HepG2 (cell line): ENCODE data around the gene RAB43. TPM values are rescaled to one million over a fixed set of nuclear protein-coding genes. Genes with fewer than 3 reads are reported as not detected.

Experiments used
- ARNTL ChIP-seq: sonication (generic); formaldehyde crosslinking; IDR thresholded peaks from 2 replicates; pipeline ENCODE4 v1.4.0; 2020; ENCODE audit warnings: mild to moderate bottlenecking, missing genetic modification reagents
- ATF7-NPFF ChIP-seq: sonication (generic); formaldehyde crosslinking; IDR thresholded peaks from 2 replicates; pipeline ENCODE4 v1.8.1; 2023; ENCODE audit warnings: mild to moderate bottlenecking, low read depth, missing genetic modification reagents, moderate library complexity
- EP300 ChIP-seq, 3 experiments: sonication (generic) in 1 of 3; formaldehyde crosslinking in 1 of 3; IDR thresholded peaks; 2 replicates each; pipeline versions ENCODE4 v1.5.1 to v1.6.1; 2011 to 2020; ENCODE audit warnings: low read depth in 2 of 3, low read length in 2 of 3, borderline replicate concordance in 1 of 3, improper control_type of control experiment in 1 of 3, mild to moderate bottlenecking in 1 of 3, missing genetic modification reagents in 1 of 3, moderate library complexity in 1 of 3
- FOXA1 ChIP-seq, 2 experiments: fragments of 450-650 bp in 1 of 2; sonication (generic) in 1 of 2; formaldehyde crosslinking in 1 of 2; IDR thresholded peaks; 2 replicates each; pipeline versions ENCODE4 v1.4.0 to v1.6.1; 2016 to 2020; ENCODE audit warnings: missing genetic modification reagents in 1 of 2
- FOXO1 ChIP-seq: sonication (generic); formaldehyde crosslinking; IDR thresholded peaks from 2 replicates; pipeline ENCODE4 v1.4.0; 2020; ENCODE audit warnings: missing genetic modification reagents
- HDAC1 ChIP-seq: sonication (generic); formaldehyde crosslinking; IDR thresholded peaks from 2 replicates; pipeline ENCODE4 v1.5.1; 2020; ENCODE audit warnings: mild to moderate bottlenecking, missing genetic modification reagents
- HDAC2 ChIP-seq: sonication (generic); formaldehyde crosslinking; IDR thresholded peaks from 2 replicates; pipeline ENCODE4 v1.4.0; 2020; ENCODE audit warnings: missing genetic modification reagents
- HIVEP1 ChIP-seq: sonication (generic); formaldehyde crosslinking; IDR thresholded peaks from 2 replicates; pipeline ENCODE4 v1.4.0; 2020; ENCODE audit warnings: mild to moderate bottlenecking, missing genetic modification reagents
- IRF2 ChIP-seq: IDR thresholded peaks from 2 replicates; pipeline ENCODE4 v1.6.1; 2018; ENCODE audit warnings: missing genetic modification reagents, missing compliant biosample characterization
- MED8 ChIP-seq: sonication (generic); formaldehyde crosslinking; IDR thresholded peaks from 2 replicates; pipeline ENCODE4 v1.8.1; 2023; ENCODE audit warnings: mild to moderate bottlenecking, missing genetic modification reagents; ENCODE audit not compliant: insufficient replicate concordance
- MXI1 ChIP-seq: IDR thresholded peaks from 3 replicates; pipeline ENCODE4 v1.6.1; 2012; ENCODE audit warnings: low read depth, low read length, inconsistent platforms, borderline replicate concordance
- NR2F2 ChIP-seq: IDR thresholded peaks from 2 replicates; pipeline ENCODE4 v1.6.1; 2012; ENCODE audit warnings: low read depth, inconsistent platforms, borderline replicate concordance
- NR2F6 ChIP-seq, 2 experiments: IDR thresholded peaks; 2 replicates each; pipeline ENCODE4 v1.6.1; 2016; ENCODE audit warnings: antibody characterized with exemption in 1 of 2, mild to moderate bottlenecking in 1 of 2
- ONECUT2 ChIP-seq: sonication (generic); formaldehyde crosslinking; IDR thresholded peaks from 2 replicates; pipeline ENCODE4 v1.4.0; 2020; ENCODE audit warnings: missing genetic modification reagents
- PHF20 ChIP-seq: sonication (generic); formaldehyde crosslinking; IDR thresholded peaks from 2 replicates; pipeline ENCODE4 v1.5.0; 2020; ENCODE audit warnings: mild to moderate bottlenecking, missing genetic modification reagents
- PHF5A ChIP-seq: IDR thresholded peaks from one replicate; pipeline ENCODE4 v1.6.1; 2018; ENCODE audit warnings: low read depth, missing genetic modification reagents; ENCODE audit not compliant: unreplicated experiment
- SRY ChIP-seq: sonication (generic); formaldehyde crosslinking; IDR thresholded peaks from 2 replicates; pipeline ENCODE4 v1.8.0; 2022; ENCODE audit warnings: mild to moderate bottlenecking, missing genetic modification reagents
- TOPORS ChIP-seq: sonication (generic); formaldehyde crosslinking; IDR thresholded peaks from 2 replicates; pipeline ENCODE4 v1.8.0; 2023; ENCODE audit warnings: mild to moderate bottlenecking, missing genetic modification reagents
- ZBTB8A ChIP-seq: sonication (generic); formaldehyde crosslinking; IDR thresholded peaks from 2 replicates; pipeline ENCODE4 v1.4.0; 2020; ENCODE audit warnings: mild to moderate bottlenecking, low read depth, missing genetic modification reagents, borderline replicate concordance
- ZFP1 ChIP-seq: IDR thresholded peaks from 2 replicates; pipeline ENCODE4 v1.6.1; 2016
- ZFYVE20 ChIP-seq: sonication (generic); formaldehyde crosslinking; IDR thresholded peaks from 2 replicates; pipeline ENCODE4 v1.8.0; 2023; ENCODE audit warnings: low read depth, mild to moderate bottlenecking, moderate library complexity, missing genetic modification reagents, borderline replicate concordance
- ZKSCAN8 ChIP-seq: IDR thresholded peaks from 2 replicates; pipeline ENCODE4 v1.6.1; 2016; ENCODE audit warnings: borderline replicate concordance, missing genetic modification reagents, missing compliant biosample characterization
- ZNF18 ChIP-seq: sonication (generic); formaldehyde crosslinking; IDR thresholded peaks from 2 replicates; pipeline ENCODE4 v1.8.0; 2022; ENCODE audit warnings: mild to moderate bottlenecking, missing genetic modification reagents; ENCODE audit not compliant: insufficient replicate concordance
- ZNF235 ChIP-seq: sonication (generic); formaldehyde crosslinking; IDR thresholded peaks from 2 replicates; pipeline ENCODE4 v1.8.1; 2023; ENCODE audit warnings: mild to moderate bottlenecking, missing genetic modification reagents, borderline replicate concordance
- ZNF292 ChIP-seq: sonication (generic); formaldehyde crosslinking; IDR thresholded peaks from 2 replicates; pipeline ENCODE4 v1.8.1; 2022; ENCODE audit warnings: mild to moderate bottlenecking, low read depth, missing genetic modification reagents, borderline replicate concordance
- ZNF546 ChIP-seq: sonication (generic); formaldehyde crosslinking; conservative IDR thresholded peaks from 2 replicates; pipeline ENCODE4 v1.8.1; 2023; ENCODE audit warnings: mild to moderate bottlenecking, missing genetic modification reagents
- ZNF552 ChIP-seq: sonication (generic); formaldehyde crosslinking; IDR thresholded peaks from 2 replicates; pipeline ENCODE4 v1.9.0; 2022; ENCODE audit warnings: missing genetic modification reagents, mild to moderate bottlenecking, borderline replicate concordance
- polyA plus RNA-seq, 8 experiments: library from polyadenylated mRNA; depleted of rRNA in 3 of 8; stranded (reverse) in 7 of 8; unstranded in 1 of 8; fragments of >200 nt; fragmentation: Illumina TruSeq in 4 of 8; extraction: Trizol in 4 of 8; gene quantifications; 2 replicates each; pipeline versions ENCODE4 v1.2.1 to v1.2.3, GENCODE V29; 2011 to 2016; ENCODE audit warnings: low read depth in 4 of 8, missing spikeins in 1 of 8, mixed read lengths in 1 of 8; ENCODE audit not compliant: insufficient read depth in 1 of 8
- total RNA-seq, 5 experiments: library from RNA; depleted of rRNA; stranded (reverse); fragments of >200 nt; fragmentation: Illumina TruSeq; extraction: Trizol; gene quantifications; 2 replicates each; pipeline ENCODE4 v1.2.3, GENCODE V29; 2016; ENCODE audit warnings: low read depth in 1 of 5
- TF ChIP-seq, protein P1 (sequence below): IDR thresholded peaks from 2 replicates; pipeline ENCODE4 v1.6.1; 2016; ENCODE audit warnings: missing biosample characterization, missing genetic modification reagents, low read depth

RAB43 gene
- total and polyA plus RNA-seq, 2 of the 13 experiments (the other 11 are each of a cell fraction or from before 2014, with no cell fraction given): 11.8 to 18.4 TPM

DNA sequence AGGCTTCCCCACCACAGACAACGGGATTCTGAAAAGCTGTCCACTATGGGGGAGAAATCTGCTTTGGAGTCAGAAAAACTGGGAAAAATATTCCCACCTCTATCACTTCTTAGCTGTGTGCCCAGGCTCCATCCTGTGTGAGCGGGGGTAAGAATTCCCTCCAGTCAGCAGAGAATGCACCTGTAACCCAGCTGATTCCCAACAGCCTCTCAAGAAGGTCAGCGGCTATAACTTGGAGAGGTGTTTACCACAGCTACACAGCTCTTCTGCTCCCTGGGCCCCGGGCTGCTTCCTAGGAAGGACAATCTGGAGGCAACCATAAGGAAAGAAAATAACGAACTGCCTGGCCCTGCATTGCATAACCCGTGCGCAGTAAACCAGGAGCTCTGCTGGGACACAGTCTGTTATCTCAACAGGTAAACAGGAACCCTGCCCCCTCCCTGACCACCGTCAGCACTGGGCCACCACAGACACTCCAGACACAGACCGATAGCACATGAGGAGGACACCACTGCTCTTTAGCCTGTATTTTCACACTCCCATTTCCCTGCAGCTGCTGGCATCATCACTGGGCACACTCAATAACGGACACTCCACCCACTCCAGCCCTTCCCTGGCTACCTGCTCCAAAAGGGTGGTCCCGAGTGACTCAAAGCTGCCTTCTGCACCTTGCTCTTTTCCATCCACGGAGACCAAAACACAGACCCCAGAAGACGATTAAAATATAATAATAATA is 2.1 kb downstream of the RAB43 start (continued):
- TF ChIP-seq ZNF552 (CRISPR knock-in tag) (peak; percentile 80; the same call in 1 of the 2 replicates), ZNF546 (CRISPR knock-in tag) (no peak), ZFYVE20 (no peak), ARNTL (CRISPR knock-in tag) (peak; percentile 70; the same call in 1 of the 2 replicates), ZNF292 (peak; percentile 96), TOPORS (CRISPR knock-in tag) (no peak), ZKSCAN8 (CRISPR knock-in tag) (peak; percentile 81; the same call in 1 of the 2 replicates), EP300 (IDR thresholded peaks at IDR 0.05; ENCODE audit: low read depth in 2 of 2, low read length in 2 of 2) (peak in 1 of 2 experiments; percentile 78; a peak in 2 of 4 replicates), EP300 (CRISPR knock-in tag; IDR thresholded peaks at IDR 0.05; ENCODE audit: borderline replicate concordance) (peak; percentile 75), HIVEP1 (CRISPR knock-in tag) (peak; percentile 76), HDAC2 (peak; percentile 96), FOXO1 (CRISPR knock-in tag) (peak; percentile 99), ZNF235 (CRISPR knock-in tag) (no peak), ZBTB8A (no peak), FOXA1 (IDR thresholded peaks at IDR 0.05) (no peak), FOXA1 (CRISPR knock-in tag; IDR thresholded peaks at IDR 0.05) (peak; percentile 96), NR2F6 (IDR thresholded peaks at IDR 0.05) (peak; percentile 70), NR2F6 (CRISPR knock-in tag; IDR thresholded peaks at IDR 0.05) (peak; percentile 87), ZFP1 (CRISPR knock-in tag) (peak; percentile 70; the same call in 1 of the 2 replicates), MXI1 (peak; percentile 77; the same call in 2 of the 3 replicates), MED8 (CRISPR knock-in tag) (peak; percentile 46), HDAC1 (peak; percentile 94), PHF20 (CRISPR knock-in tag) (0 out of 2 replicates have a peak, but pooled peaks have one; percentile 36), ZNF18 (CRISPR knock-in tag) (peak; percentile 49), NR2F2 (peak; percentile 44; the same call in 1 of the 2 replicates), SRY (CRISPR knock-in tag) (no peak; the same call in 1 of the 2 replicates), PHF5A (CRISPR knock-in tag) (peak; percentile 98), IRF2 (CRISPR knock-in tag) (peak; percentile 91), ATF7-NPFF (CRISPR knock-in tag) (peak; percentile 68; the same call in 1 of the 2 replicates), ONECUT2 (no peak)
- TF ChIP-seq, protein P1, sequence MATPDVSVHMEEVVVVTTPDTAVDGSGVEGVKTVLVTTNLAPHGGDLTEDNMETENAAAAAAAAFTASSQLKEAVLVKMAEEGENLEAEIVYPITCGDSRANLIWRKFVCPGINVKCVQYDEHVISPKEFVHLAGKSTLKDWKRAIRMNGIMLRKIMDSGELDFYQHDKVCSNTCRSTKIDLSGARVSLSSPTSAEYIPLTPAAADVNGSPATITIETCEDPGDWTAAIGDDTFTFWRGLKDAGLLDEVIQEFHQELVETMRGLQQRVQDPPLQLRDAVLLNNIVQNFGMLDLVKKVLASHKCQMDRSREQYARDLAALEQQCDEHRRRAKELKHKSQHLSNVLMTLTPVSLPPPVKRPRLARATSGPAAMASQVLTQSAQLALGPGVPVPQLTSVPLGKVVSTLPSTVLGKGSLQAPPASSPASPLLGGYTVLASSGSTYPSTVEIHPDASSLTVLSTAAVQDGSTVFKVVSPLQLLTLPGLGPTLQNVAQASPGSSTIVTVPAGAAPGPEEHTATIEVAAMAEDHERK (CRISPR knock-in tag): no peak
